ENCODE measurements around the gene UACA.
A peak's percentile ranks its signal among the peaks of the same experiment; 100 is the strongest.
"Not testable (repeated sequence)": the region's sequence is repeated elsewhere in the genome, so short reads cannot be mapped to it uniquely, and the experiment has no call there.

The UACA gene

GRCh38 chr15:70763120-70763949 lies at the start of gene UACA:
TSS of gene UACA (minus strand) at chr15:70763558. CDS start at chr15:70763407, 151 bp downstream.
- DNase-seq (ENCODE audit: low read depth in 2 of 2) = peak; percentile 61 to 80

GRCh38 chr15:70812827-70813364 lies 49.5 kb upstream of the UACA start:
- DNase-seq (ENCODE audit: low read depth in 2 of 2) = no peak

DNA sequence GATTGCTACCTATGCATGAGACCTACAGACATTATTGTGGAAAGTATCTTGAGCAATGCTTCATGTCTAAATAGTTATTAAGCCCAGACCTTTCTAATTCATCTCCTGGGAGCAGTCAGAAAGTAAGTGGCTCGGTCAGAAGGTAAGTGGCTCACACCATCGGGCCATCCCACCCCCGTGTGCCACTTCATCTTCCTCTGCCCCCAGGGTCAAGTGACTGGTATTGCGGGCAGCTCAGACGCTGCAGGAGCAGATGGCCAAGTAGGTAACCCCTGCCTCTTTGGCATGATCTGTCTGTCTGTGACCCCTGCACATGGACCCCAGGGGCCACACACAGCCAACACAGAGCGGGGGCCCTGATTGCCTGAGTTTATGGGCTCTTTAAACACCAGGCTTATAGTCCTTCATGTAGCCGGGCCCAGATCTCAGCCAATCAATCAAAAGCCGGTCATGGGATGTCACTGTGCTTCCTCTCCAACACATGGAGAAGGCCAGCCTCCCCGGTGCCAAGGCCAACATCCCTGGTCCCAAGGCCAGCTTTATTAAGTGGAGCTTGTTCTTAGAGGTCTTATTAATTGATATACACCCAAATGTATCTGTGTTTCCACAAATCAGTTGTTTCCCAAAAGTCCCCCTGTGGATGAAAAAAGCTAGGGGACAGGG lies 47.7 kb upstream of the UACA start:
- no peak for DNase-seq (ENCODE audit: low read depth in 2 of 2)

GRCh38 chr15:70806992-70807712 lies 43.8 kb upstream of the UACA start:
- no peak for DNase-seq (ENCODE audit: low read depth in 2 of 2)

GRCh38 chr15:70804388-70804787 lies 41.0 kb upstream of the UACA start:
- DNase-seq (ENCODE audit: low read depth in 2 of 2) = not testable (repeated sequence)

- no peak for DNase-seq (ENCODE audit: low read depth in 2 of 2)
These were observed 39.3 kb upstream of the UACA start for GRCh38 chr15:70802629-70803028.

DNA sequence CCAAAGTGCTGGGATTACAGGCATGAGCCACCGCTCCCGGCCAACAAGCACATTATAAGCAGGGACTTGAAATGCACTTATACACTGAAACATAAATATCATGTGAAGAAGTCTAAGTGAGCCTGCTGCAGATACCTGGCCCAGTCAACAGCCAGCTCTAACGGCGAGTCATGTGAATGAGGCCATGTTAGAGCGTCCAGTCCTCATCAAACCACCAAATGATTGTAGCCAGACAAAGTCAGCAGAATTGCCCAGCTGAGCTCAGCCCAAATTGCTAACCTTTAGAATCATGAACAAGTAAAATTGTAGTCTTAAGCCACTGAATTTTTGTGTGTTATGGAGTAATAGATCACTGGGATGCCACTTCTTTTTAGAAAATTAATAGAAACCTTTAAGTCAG lies 37.8 kb upstream of the UACA start:
- DNase-seq (ENCODE audit: low read depth in 2 of 2) = no peak

GRCh38 chr15:70799667-70800450 lies 36.5 kb upstream of the UACA start:
- DNase-seq (ENCODE audit: low read depth in 2 of 2) = no peak

- DNase-seq (ENCODE audit: low read depth in 2 of 2) = no peak
These were observed 34.1 kb upstream of the UACA start for GRCh38 chr15:70797464-70797863.

DNA sequence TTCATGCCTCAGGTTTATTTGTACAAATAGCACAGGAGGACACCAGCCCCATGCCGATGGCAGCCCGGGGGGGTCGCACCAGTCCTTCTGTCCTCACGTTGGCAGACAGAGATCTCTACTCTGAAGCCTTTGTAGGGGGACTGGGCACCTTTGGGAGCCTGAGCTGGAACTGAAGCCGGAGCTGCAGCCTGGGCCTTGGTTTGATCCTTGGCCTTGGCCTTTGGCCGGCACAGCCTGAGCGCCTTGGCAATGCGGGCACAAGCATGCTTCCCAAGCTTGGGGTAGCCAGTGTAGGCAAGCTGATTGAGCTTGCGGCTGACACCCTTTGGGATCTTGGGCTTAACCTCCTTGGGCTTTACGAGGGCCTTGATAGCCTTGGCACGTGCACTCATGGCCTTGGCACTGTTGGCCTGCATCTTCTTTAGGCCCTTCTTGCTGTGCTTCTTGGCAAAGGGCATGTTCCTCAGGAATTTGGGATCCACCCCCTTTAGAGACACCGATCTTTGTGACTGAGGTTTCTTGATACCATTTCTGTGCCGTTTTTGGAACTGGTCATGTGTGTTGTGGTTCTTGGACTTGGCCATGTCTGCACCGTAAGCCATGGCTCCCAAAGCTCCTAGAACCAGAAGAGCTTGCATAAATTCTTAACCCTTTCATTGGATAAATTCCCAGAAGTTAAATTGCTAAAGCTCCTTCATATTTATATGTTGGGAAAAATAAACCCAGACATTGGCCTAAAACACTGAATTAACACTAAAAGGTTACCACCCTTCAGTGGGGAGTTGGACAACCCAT lies 33.4 kb upstream of the UACA start:
- no peak for DNase-seq (ENCODE audit: low read depth in 2 of 2)

DNA sequence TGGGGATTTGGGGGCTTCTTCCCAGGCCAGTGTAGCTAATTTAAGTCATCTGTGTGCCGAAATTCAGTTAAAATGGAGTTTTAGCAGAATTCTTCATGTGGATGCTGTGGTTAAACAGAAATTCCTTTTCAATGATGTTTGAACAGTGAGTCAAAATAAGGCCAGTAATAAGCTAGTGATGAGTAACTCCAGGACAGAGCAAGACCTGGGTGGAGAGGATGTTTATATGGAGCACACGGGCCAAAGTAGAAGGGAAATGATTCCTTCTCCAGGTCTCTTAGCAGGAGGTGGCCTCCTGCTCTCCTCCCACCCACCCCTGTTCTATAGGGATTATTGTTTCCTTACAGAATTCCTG lies 31.9 kb upstream of the UACA start:
- no peak for DNase-seq (ENCODE audit: low read depth in 2 of 2)

DNA sequence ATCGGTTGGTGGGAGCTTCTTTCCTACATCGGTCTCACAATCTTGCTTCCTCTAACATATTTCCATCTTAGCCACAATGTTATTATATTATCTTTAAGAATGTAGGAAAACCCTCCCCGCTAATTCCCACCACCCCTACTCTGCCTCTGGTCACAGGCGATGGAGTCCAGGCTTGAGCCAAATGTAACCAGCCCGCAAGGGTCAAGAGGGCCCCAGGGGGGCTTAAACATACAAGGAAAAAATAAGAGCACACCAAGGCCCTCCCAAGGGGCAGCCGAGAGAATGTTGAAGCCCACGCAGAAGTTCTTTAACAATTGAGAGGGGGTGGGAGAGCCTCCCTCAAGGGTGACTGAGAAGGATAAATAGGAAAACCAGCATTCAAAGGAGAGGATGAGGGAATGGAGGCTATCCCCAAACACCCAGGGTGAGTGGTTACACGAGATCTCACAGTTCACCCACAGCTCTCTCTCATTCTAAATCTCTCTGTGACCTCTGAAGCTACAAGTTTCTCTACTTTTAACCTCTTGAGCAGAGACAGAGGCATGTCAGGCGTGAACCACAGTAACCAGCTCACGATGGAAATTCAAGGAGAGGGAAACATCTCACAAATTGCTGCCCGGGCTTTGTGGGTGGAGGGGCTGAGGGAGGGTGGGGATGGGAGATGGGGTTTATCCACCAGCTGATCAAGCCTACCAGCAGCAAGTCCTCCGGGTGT lies 31.4 kb upstream of the UACA start:
- no peak for DNase-seq (ENCODE audit: low read depth in 2 of 2)

DNA sequence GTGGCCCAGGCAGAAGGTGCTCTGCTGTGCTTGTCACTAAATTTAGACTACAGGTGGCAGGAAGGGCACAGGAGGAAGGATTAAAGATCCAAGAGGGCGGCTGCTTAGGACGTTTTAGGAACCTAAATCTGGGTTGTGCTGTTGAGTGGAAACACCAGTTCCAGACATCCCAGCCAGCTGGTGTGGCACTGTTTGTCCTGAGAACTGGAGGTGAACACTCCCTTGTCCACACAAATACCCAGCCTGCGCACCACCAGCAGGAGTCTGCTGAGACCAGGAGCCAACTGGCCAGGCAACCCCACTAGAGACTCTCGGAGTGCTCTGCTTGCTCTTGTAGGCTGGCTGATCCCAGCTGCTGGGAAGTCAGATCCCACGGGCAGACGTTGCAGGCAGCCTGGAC lies 30.3 kb upstream of the UACA start:
- no peak for DNase-seq (ENCODE audit: low read depth in 2 of 2)

GRCh38 chr15:70792171-70792573 lies 28.8 kb upstream of the UACA start:
- DNase-seq (ENCODE audit: low read depth in 2 of 2) = no peak

DNA sequence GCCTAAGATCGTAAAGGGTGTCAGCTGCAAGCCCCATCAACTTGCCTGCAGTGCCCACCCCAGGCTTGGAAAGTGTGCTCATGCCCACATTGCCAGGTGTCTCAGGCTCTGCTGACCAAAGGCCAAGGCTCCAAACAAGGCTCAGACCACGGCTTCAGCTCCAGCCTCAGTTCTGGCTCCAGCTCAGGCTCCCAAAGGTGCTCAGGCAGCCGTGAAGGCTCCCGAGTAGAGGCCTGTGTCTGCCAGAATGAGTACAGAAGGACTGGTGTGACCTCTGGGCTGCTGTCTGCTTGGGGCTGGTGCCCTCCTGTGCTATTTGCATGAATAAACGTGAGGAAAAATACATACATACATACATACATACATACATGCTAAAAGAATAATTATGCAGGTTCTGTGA lies 27.9 kb upstream of the UACA start:
- no peak for DNase-seq (ENCODE audit: low read depth in 2 of 2)

GRCh38 chr15:70789213-70789612 lies 25.9 kb upstream of the UACA start:
- DNase-seq (ENCODE audit: low read depth in 2 of 2) = no peak

GRCh38 chr15:70788114-70789049 lies 25.0 kb upstream of the UACA start:
- no peak for DNase-seq (ENCODE audit: low read depth in 2 of 2)

DNA sequence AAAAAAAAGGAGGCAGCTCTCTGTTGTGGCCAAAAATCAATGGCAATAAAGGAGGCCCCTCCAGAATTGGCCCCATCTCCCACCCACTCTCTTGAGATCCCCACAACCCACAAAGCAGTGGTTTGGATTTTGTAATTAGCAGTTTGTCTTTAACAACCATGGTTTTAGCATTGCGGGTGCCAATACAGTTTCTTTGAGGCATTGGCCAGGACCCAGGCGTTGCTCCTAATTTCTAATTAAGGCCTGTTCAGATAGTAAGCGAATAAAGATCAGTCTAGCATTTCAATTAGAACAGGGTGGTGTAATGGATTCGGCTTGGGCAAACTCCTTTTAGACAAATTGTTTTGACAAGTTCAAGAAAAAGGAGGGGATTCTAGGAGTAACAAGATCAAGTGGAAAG lies 23.6 kb upstream of the UACA start:
- DNase-seq (ENCODE audit: low read depth in 2 of 2) = no peak

DNA sequence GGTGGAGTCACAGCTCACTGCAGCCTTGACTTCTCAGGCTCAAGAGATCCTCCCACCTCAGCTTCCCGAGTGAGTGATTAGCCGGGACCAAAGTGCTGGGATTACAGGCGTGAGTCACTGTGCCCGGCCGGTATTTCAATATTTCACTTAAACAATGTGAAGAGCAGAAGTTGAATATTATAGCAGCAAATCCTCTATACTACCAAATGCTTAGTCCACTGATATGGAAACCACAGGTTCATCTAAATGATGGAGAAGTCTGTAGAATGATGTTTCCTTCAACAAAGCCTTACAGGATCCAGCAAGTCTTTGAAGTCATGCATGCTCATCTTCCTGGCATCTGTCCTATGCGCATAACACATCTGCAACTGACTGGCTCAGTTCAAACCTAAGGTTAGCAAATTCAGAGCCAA lies 20.3 kb upstream of the UACA start:
- DNase-seq (ENCODE audit: low read depth in 2 of 2) = no peak
